SK-N-SH treated with all-trans-retinoic acid at 6 μM for 48 hours (cell line): ENCODE results near the gene EPHB2.

ENCODE experiments used
- ATAC-seq: fragments of 200-7000 bp; cut with Tn5 transposase; 3 replicates; pipeline ENCODE4 v1.9.1; 2020; ENCODE audit warnings: mild to moderate bottlenecking, moderate library complexity
- ARNTL ChIP-seq: fragments of 450-650 bp; formaldehyde crosslinking; IDR thresholded peaks from 2 replicates; pipeline ENCODE4 v1.5.0; 2020; ENCODE audit warnings: low read depth, mild to moderate bottlenecking, moderate library complexity, borderline replicate concordance
- BACH2 ChIP-seq: fragments of 250-450 bp; sonication (Bioruptor Pico); IDR thresholded peaks from 2 replicates; pipeline ENCODE4 v1.9.0; 2021; ENCODE audit warnings: mild to moderate bottlenecking, borderline replicate concordance
- CREB5 ChIP-seq: fragments of 250-450 bp; sonication (Bioruptor Pico); IDR thresholded peaks from 2 replicates; pipeline ENCODE4 v1.5.1; 2020; ENCODE audit warnings: low read depth, mild to moderate bottlenecking, moderate library complexity
- CSDC2 ChIP-seq: fragments of 250-450 bp; sonication (Bioruptor Pico); IDR thresholded peaks from 2 replicates; pipeline ENCODE4 v1.5.0; 2020; ENCODE audit warnings: mild to moderate bottlenecking, moderate library complexity
- CSRNP3 ChIP-seq: fragments of 250-450 bp; sonication (Bioruptor Pico); IDR thresholded peaks from 2 replicates; pipeline ENCODE4 v1.5.1; 2021; ENCODE audit warnings: mild to moderate bottlenecking, moderate library complexity
- ESRRG ChIP-seq: fragments of 250-450 bp; sonication (Bioruptor Pico); IDR thresholded peaks from 2 replicates; pipeline ENCODE4 v1.6.1; 2021; ENCODE audit warnings: mild to moderate bottlenecking
- GLIS3 ChIP-seq: fragments of 250-450 bp; sonication (Bioruptor Pico); IDR thresholded peaks from 2 replicates; pipeline ENCODE4 v1.5.0; 2020; ENCODE audit warnings: mild to moderate bottlenecking, moderate library complexity
- ISL1 ChIP-seq: fragments of 250-450 bp; sonication (Bioruptor Pico); IDR thresholded peaks from 2 replicates; pipeline ENCODE4 v2.1.2; 2022; ENCODE audit warnings: mild to moderate bottlenecking, moderate library complexity
- PATZ1 ChIP-seq: fragments of 250-450 bp; sonication (Bioruptor Pico); IDR thresholded peaks from 2 replicates; pipeline ENCODE4 v1.8.0; 2020; ENCODE audit warnings: mild to moderate bottlenecking, moderate library complexity, borderline replicate concordance
- PPARA ChIP-seq: fragments of 250-450 bp; sonication (Bioruptor Pico); IDR thresholded peaks from 2 replicates; pipeline ENCODE4 v1.5.0; 2020; ENCODE audit warnings: mild to moderate bottlenecking, borderline replicate concordance
- RARB ChIP-seq: fragments of 250-450 bp; sonication (Bioruptor Pico); IDR thresholded peaks from 2 replicates; pipeline ENCODE4 v1.8.0; 2021; ENCODE audit warnings: mild to moderate bottlenecking, moderate library complexity
- SNAI2 ChIP-seq: fragments of 250-450 bp; sonication (Bioruptor Pico); IDR thresholded peaks from 2 replicates; pipeline ENCODE4 v1.5.0; 2020; ENCODE audit warnings: mild to moderate bottlenecking, moderate library complexity
- TCF4 ChIP-seq: fragments of 250-450 bp; sonication (Bioruptor Pico); IDR thresholded peaks from 2 replicates; pipeline ENCODE4 v1.8.0; 2021; ENCODE audit warnings: mild to moderate bottlenecking, moderate library complexity, borderline replicate concordance
- TOX ChIP-seq: fragments of 250-450 bp; sonication (Bioruptor Pico); IDR thresholded peaks from 2 replicates; pipeline ENCODE4 v1.8.0; 2021; ENCODE audit warnings: mild to moderate bottlenecking, moderate library complexity, borderline replicate concordance
- ZFP30 ChIP-seq: fragments of 450-650 bp; formaldehyde crosslinking; IDR thresholded peaks from 2 replicates; pipeline ENCODE4 v1.5.0; 2022; ENCODE audit warnings: mild to moderate bottlenecking, moderate library complexity
- ZNF565 ChIP-seq: fragments of 450-650 bp; formaldehyde crosslinking; conservative IDR thresholded peaks from 2 replicates; pipeline ENCODE4 v1.5.0; 2020; ENCODE audit warnings: low read depth, mild to moderate bottlenecking, moderate library complexity
- ZNF70 ChIP-seq: fragments of 450-650 bp; formaldehyde crosslinking; IDR thresholded peaks from 2 replicates; pipeline ENCODE4 v1.5.0; 2020; ENCODE audit warnings: mild to moderate bottlenecking, moderate library complexity
- TF ChIP-seq, protein P1 (sequence below): fragments of 250-450 bp; sonication (Bioruptor Pico); IDR thresholded peaks from 2 replicates; pipeline ENCODE4 v1.5.0; 2020; ENCODE audit warnings: mild to moderate bottlenecking, moderate library complexity
- TF ChIP-seq, protein P2 (sequence below): fragments of 250-450 bp; sonication (Bioruptor Pico); IDR thresholded peaks from 2 replicates; pipeline ENCODE4 v1.8.0; 2021; ENCODE audit warnings: low read depth, mild to moderate bottlenecking, moderate library complexity, borderline replicate concordance

The EPHB2 gene

DNA sequence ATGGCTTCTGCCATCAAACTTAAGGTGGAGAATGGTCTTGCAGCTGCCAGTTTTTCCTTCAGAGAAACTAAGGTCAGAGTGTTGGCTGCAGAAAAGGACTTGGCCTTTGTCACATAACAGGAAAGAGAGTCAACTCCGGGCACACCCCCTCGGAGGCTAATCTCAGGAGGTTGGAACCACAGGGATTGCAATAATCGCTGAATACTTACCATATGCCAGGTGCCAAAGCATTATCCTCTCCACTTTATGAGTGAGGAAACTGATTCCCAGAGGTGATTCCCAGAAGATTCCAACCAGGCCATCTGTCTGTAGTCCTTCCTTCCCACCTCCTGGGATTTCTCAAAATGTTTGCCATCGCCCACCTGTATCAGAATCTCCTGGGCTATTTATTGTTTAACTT is 208.0 kb downstream of the EPHB2 start (continued):
- TF ChIP-seq CREB5 (CRISPR knock-in tag) (no peak), ZFP30 (no peak), TCF4 (CRISPR knock-in tag) (no peak), ARNTL (CRISPR knock-in tag) (no peak), SNAI2 (CRISPR knock-in tag) (no peak), RARB (CRISPR knock-in tag) (no peak), ZNF565 (CRISPR knock-in tag) (no peak), ZNF70 (CRISPR knock-in tag) (no peak)

DNA sequence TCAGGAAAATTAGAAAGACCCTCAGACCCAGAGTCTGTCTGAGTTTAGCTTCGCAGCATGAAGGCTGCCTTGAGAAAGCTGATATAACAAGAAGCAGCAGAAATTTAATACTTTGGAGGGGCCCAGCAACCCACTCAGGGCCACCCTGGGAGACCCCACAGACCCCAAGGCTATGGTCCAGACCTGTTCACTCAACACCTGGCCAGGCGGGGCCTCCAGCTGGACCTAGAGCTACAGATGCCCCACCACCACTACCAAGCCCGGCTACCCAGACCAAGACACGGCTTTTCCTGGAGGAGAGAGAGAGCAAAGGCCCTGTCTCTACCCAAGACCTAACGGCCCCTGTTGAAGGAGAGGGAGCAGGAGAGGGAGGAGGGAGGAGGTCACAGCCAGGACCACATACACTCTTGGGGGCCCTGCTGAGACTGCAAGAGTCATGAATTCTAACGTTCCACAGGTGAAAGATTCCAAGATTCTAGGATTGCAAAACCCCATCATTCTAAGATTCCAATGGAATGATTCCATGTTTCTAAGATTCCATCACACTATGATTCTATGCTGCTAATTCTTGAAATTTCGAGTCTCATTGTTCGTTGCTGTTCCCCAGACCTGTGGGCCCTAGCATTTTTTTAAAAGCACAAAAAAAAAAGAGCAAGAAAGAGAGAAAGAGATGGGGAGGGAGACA is 208.8 kb downstream of the EPHB2 start:
- no peak for TF ChIP-seq ESRRG (CRISPR knock-in tag)
- no peak for TF ChIP-seq CSRNP3
- no peak for TF ChIP-seq SNAI2 (CRISPR knock-in tag)
- TF ChIP-seq GLIS3 (CRISPR knock-in tag): no peak
- TF ChIP-seq ARNTL (CRISPR knock-in tag): no peak
- no peak for TF ChIP-seq PPARA
- ATAC-seq: no peak

GRCh38 chr1:22920026-22920733 is 209.5 kb downstream of the EPHB2 start:
- TF ChIP-seq ARNTL (CRISPR knock-in tag) (no peak), RARB (CRISPR knock-in tag) (no peak)

GRCh38 chr1:22920734-22921451 is 210.3 kb downstream of the EPHB2 start:
- no peak for TF ChIP-seq TCF4 (CRISPR knock-in tag)
- TF ChIP-seq ESRRG (CRISPR knock-in tag): no peak
- TF ChIP-seq, protein P1, sequence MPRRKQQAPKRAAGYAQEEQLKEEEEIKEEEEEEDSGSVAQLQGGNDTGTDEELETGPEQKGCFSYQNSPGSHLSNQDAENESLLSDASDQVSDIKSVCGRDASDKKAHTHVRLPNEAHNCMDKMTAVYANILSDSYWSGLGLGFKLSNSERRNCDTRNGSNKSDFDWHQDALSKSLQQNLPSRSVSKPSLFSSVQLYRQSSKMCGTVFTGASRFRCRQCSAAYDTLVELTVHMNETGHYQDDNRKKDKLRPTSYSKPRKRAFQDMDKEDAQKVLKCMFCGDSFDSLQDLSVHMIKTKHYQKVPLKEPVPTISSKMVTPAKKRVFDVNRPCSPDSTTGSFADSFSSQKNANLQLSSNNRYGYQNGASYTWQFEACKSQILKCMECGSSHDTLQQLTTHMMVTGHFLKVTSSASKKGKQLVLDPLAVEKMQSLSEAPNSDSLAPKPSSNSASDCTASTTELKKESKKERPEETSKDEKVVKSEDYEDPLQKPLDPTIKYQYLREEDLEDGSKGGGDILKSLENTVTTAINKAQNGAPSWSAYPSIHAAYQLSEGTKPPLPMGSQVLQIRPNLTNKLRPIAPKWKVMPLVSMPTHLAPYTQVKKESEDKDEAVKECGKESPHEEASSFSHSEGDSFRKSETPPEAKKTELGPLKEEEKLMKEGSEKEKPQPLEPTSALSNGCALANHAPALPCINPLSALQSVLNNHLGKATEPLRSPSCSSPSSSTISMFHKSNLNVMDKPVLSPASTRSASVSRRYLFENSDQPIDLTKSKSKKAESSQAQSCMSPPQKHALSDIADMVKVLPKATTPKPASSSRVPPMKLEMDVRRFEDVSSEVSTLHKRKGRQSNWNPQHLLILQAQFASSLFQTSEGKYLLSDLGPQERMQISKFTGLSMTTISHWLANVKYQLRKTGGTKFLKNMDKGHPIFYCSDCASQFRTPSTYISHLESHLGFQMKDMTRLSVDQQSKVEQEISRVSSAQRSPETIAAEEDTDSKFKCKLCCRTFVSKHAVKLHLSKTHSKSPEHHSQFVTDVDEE (CRISPR knock-in tag): no peak
- no peak for TF ChIP-seq CSDC2 (CRISPR knock-in tag)
- TF ChIP-seq BACH2: no peak
- TF ChIP-seq CREB5 (CRISPR knock-in tag): no peak
- no peak for TF ChIP-seq TOX (CRISPR knock-in tag)
- TF ChIP-seq ISL1 (CRISPR knock-in tag): no peak
- no peak for TF ChIP-seq ARNTL (CRISPR knock-in tag)
- no peak for TF ChIP-seq CSRNP3
- TF ChIP-seq, protein P2, sequence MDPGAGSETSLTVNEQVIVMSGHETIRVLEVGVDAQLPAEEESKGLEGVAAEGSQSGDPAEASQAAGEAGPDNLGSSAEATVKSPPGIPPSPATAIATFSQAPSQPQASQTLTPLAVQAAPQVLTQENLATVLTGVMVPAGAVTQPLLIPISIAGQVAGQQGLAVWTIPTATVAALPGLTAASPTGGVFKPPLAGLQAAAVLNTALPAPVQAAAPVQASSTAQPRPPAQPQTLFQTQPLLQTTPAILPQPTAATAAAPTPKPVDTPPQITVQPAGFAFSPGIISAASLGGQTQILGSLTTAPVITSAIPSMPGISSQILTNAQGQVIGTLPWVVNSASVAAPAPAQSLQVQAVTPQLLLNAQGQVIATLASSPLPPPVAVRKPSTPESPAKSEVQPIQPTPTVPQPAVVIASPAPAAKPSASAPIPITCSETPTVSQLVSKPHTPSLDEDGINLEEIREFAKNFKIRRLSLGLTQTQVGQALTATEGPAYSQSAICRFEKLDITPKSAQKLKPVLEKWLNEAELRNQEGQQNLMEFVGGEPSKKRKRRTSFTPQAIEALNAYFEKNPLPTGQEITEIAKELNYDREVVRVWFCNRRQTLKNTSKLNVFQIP (CRISPR knock-in tag): no peak
- no peak for TF ChIP-seq PATZ1 (CRISPR knock-in tag)
- no peak for TF ChIP-seq PPARA
- no peak for TF ChIP-seq RARB (CRISPR knock-in tag)
- TF ChIP-seq ZNF565 (CRISPR knock-in tag): no peak
- no peak for TF ChIP-seq ZNF70 (CRISPR knock-in tag)
- ATAC-seq: 0 out of 3 replicates have a peak, but pooled peaks have one; percentile 12

More at GRCh38 chr1:22920026-22920733, 209.5 kb downstream of the EPHB2 start:
- ATAC-seq: no peak; the same call in 2 of the 3 replicates
